ENCODE measurements around the gene SDE2.
A peak's percentile ranks its signal among the peaks of the same experiment; 100 is the strongest.

Gene SDE2

GRCh38 chr1:226003502-226004170 is 4.5 kb upstream of the SDE2 start:
- H2BK120ac ChIP-seq (ENCODE audit: low read depth, low read length), result no peak overlapping the region
- H4K8ac ChIP-seq (ENCODE audit: low read length), result no peak overlapping the region
- no peak overlapping the region for H3K4me2 ChIP-seq (ENCODE audit: low read length, poor library complexity, severe bottlenecking)
- H2BK12ac ChIP-seq (ENCODE audit: low read length in 2 of 2), result no peak overlapping the region
- no peaks in the 10 kb centered on the region for H3K27me3 ChIP-seq (ENCODE audit: control insufficient read depth in 1 of 2, insufficient read depth in 1 of 2, low read length in 2 of 2)
- no peak overlapping the region for H3K14ac ChIP-seq (ENCODE audit: low read length in 2 of 2)
- H3K23ac ChIP-seq (ENCODE audit: low read length in 2 of 2), result no peak overlapping the region
- DNase-seq, result no peak
- no peak overlapping the region for H4K91ac ChIP-seq (ENCODE audit: low read length)
- no peak overlapping the region for H3K27ac ChIP-seq (ENCODE audit: low read length, poor library complexity, severe bottlenecking)
- no peak overlapping the region for H2AK5ac ChIP-seq (ENCODE audit: low read length, severe bottlenecking)
- no peak overlapping the region for H3K9ac ChIP-seq (ENCODE audit: low read length)
- H3K4ac ChIP-seq (ENCODE audit: low read depth in 1 of 2, low read length in 2 of 2), result no peak overlapping the region
- H3K36me3 ChIP-seq (ENCODE audit: control insufficient read depth in 1 of 2, insufficient read depth in 2 of 2, low read depth in 1 of 2, low read length in 2 of 2), result no peaks in the 10 kb centered on the region
- H3K79me1 ChIP-seq (replicated peaks; ENCODE audit: low read length, poor library complexity, severe bottlenecking), result no peaks in the 10 kb centered on the region
- no peak overlapping the region for H2BK5ac ChIP-seq (ENCODE audit: low read depth, low read length, poor library complexity, severe bottlenecking)
- 97% methylated on average over 3 of the region's 3 CpGs for WGBS
- H2AFZ ChIP-seq (ENCODE audit: low read depth, low read length), result no peak overlapping the region
- no peak overlapping the region for H2BK15ac ChIP-seq (ENCODE audit: low read depth, poor library complexity, severe bottlenecking)
- no peak overlapping the region for H3K4me3 ChIP-seq (ENCODE audit: insufficient read depth in 1 of 2, low read depth in 1 of 2, low read length in 2 of 2)
- peaks cover 2% of the 10 kb centered on the region for H3K4me1 ChIP-seq (ENCODE audit: control insufficient read depth, insufficient read depth, low read depth, low read length)
- no peak overlapping the region for H3K18ac ChIP-seq (ENCODE audit: low read depth in 1 of 2, low read length in 2 of 2)
- H3K9me3 ChIP-seq (ENCODE audit: control insufficient read depth, low read length), result no peaks in the 10 kb centered on the region

DNA sequence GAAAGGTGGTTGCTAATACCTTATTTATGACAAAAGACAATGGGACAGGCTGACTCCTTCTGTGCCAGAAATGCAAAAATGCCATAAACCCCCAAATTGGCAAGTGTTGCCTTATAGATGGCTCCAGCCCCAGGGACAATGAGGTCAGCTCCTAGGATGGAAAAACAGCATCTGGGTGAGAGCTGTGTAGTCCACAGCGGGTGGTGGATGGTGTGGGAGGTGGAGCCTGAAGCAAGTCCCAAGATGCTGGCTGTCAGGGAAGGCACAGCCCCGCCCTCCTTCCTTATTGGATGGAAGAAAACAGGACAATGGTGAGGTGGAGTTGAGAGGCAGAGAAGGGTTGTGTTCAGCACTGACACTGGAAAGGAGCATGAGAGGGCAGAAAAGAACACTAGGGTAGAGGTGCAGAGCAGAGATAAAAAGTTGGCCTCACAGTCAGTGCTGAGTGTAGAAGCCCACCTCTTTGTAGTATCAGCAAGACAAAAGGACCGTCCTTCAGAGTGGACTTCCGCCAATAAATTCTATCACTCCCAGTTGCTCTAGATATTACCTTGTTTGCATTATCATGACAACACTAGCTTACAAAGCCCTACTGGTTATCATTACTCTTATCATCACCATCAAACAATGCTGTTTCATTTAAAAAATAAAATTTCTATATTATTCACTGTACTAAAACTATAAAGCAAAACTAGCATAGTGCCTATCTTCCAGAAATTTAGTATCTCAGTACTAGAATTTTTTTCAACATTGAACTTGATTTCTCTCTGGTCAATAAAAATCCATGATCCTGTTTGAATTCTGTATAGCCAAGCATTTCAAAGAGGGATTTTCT is 3.7 kb upstream of the SDE2 start:
- no peak overlapping the region for H4K91ac ChIP-seq (ENCODE audit: low read length)
- no peak overlapping the region for H2BK120ac ChIP-seq (ENCODE audit: low read depth, low read length)
- no peaks in the 10 kb centered on the region for H3K36me3 ChIP-seq (ENCODE audit: control insufficient read depth in 1 of 2, insufficient read depth in 2 of 2, low read depth in 1 of 2, low read length in 2 of 2)
- H2AK5ac ChIP-seq (ENCODE audit: low read length, severe bottlenecking), result no peak overlapping the region
- no peak overlapping the region for H3K4me3 ChIP-seq (ENCODE audit: insufficient read depth in 1 of 2, low read depth in 1 of 2, low read length in 2 of 2)
- H3K27ac ChIP-seq (ENCODE audit: low read length, poor library complexity, severe bottlenecking), result no peak overlapping the region
- no peak overlapping the region for H2AFZ ChIP-seq (ENCODE audit: low read depth, low read length)
- no peaks in the 10 kb centered on the region for H3K27me3 ChIP-seq (ENCODE audit: control insufficient read depth in 1 of 2, insufficient read depth in 1 of 2, low read length in 2 of 2)
- H3K18ac ChIP-seq (ENCODE audit: low read depth in 1 of 2, low read length in 2 of 2), result no peak overlapping the region
- no peak overlapping the region for H3K4me2 ChIP-seq (ENCODE audit: low read length, poor library complexity, severe bottlenecking)
- no peak overlapping the region for H2BK12ac ChIP-seq (ENCODE audit: low read length in 2 of 2)
- no peak overlapping the region for H3K9ac ChIP-seq (ENCODE audit: low read length)
- no peak overlapping the region for H3K4ac ChIP-seq (ENCODE audit: low read depth in 1 of 2, low read length in 2 of 2)
- WGBS, result 63% methylated on average over 4 of the region's 4 CpGs
- DNase-seq, result peak; percentile 21
- H3K79me1 ChIP-seq (replicated peaks; ENCODE audit: low read length, poor library complexity, severe bottlenecking), result no peaks in the 10 kb centered on the region
- H2BK15ac ChIP-seq (ENCODE audit: low read depth, poor library complexity, severe bottlenecking), result no peak overlapping the region
- no peaks in the 10 kb centered on the region for H3K9me3 ChIP-seq (ENCODE audit: control insufficient read depth, low read length)
- no peak overlapping the region for H4K8ac ChIP-seq (ENCODE audit: low read length)
- H3K23ac ChIP-seq (ENCODE audit: low read length in 2 of 2), result no peak overlapping the region
- no peak overlapping the region for H3K14ac ChIP-seq (ENCODE audit: low read length in 2 of 2)
- H2BK5ac ChIP-seq (ENCODE audit: low read depth, low read length, poor library complexity, severe bottlenecking), result no peak overlapping the region
- H3K4me1 ChIP-seq (ENCODE audit: control insufficient read depth, insufficient read depth, low read depth, low read length), result peaks cover 3% of the 10 kb centered on the region

DNA sequence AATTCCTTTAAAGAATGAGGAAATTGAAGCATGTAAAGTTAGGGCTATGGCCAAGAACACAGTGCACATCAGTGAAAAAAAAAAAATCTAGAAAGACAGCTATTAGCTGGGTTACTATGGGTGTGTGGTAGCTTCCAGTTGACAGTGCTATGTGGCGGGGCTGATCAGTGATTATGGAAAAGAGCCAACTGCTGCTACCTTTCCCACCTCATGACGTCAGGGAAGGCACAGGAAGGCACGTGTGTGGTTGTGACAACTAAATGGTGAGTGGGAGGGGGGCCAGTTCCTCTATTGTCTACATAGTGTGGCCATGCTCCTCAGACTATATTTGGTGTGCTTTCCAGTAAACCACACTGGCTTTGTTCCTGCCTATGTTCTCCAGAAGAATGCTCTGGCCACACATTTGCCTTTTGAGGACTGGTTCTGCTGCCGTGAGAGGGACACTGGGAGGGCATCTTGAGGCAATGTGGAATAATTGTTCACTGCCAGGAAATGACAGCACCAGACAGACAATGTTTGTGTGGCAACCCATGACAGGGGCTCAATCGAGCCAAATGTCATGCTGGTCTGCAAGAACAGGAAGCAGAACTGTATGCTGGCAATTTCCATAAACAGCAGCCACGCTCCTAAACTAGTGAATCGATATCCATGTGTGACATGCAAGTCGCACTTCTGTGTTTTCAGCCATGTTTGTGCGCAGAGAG is 3.0 kb upstream of the SDE2 start:
- Histone ChIP-seq H3K4me1 (ENCODE audit: control insufficient read depth, insufficient read depth, low read depth, low read length) (peaks cover 9% of the 10 kb centered on the region), H3K4ac (ENCODE audit: low read depth in 1 of 2, low read length in 2 of 2) (no peak overlapping the region), H3K27ac (ENCODE audit: low read length, poor library complexity, severe bottlenecking) (no peak overlapping the region), H2AFZ (ENCODE audit: low read depth, low read length) (peak overlapping the region; percentile 83), H2BK5ac (ENCODE audit: low read depth, low read length, poor library complexity, severe bottlenecking) (no peak overlapping the region), H3K79me1 (replicated peaks; ENCODE audit: low read length, poor library complexity, severe bottlenecking) (no peaks in the 10 kb centered on the region), H3K4me3 (ENCODE audit: insufficient read depth in 1 of 2, low read depth in 1 of 2, low read length in 2 of 2) (no peak overlapping the region), H3K23ac (ENCODE audit: low read length in 2 of 2) (no peak overlapping the region), H4K8ac (ENCODE audit: low read length) (no peak overlapping the region), H2BK120ac (ENCODE audit: low read depth, low read length) (no peak overlapping the region), H2BK15ac (ENCODE audit: low read depth, poor library complexity, severe bottlenecking) (no peak overlapping the region), H3K18ac (ENCODE audit: low read depth in 1 of 2, low read length in 2 of 2) (peak overlapping the region in 1 of 2 experiments; percentile 35), H4K91ac (ENCODE audit: low read length) (peak overlapping the region; percentile 35), H3K27me3 (ENCODE audit: control insufficient read depth in 1 of 2, insufficient read depth in 1 of 2, low read length in 2 of 2) (no peaks in the 10 kb centered on the region), H3K9ac (ENCODE audit: low read length) (no peak overlapping the region), H3K14ac (ENCODE audit: low read length in 2 of 2) (no peak overlapping the region), H3K4me2 (ENCODE audit: low read length, poor library complexity, severe bottlenecking) (no peak overlapping the region), H3K36me3 (ENCODE audit: control insufficient read depth in 1 of 2, insufficient read depth in 2 of 2, low read depth in 1 of 2, low read length in 2 of 2) (no peaks in the 10 kb centered on the region), H2BK12ac (ENCODE audit: low read length in 2 of 2) (peak overlapping the region in 1 of 2 experiments; percentile 49), H2AK5ac (ENCODE audit: low read length, severe bottlenecking) (no peak overlapping the region), H3K9me3 (ENCODE audit: control insufficient read depth, low read length) (no peaks in the 10 kb centered on the region)
- 73% methylated on average over 9 of the region's 9 CpGs for WGBS
- DNase-seq, result no peak

GRCh38 chr1:226001088-226001487 is 1.9 kb upstream of the SDE2 start:
- Histone ChIP-seq H4K91ac (ENCODE audit: low read length) (no peak overlapping the region), H2BK120ac (ENCODE audit: low read depth, low read length) (no peak overlapping the region), H4K8ac (ENCODE audit: low read length) (no peak overlapping the region), H3K14ac (ENCODE audit: low read length in 2 of 2) (no peak overlapping the region), H3K79me1 (replicated peaks; ENCODE audit: low read length, poor library complexity, severe bottlenecking) (no peaks in the 10 kb centered on the region), H3K9me3 (ENCODE audit: control insufficient read depth, low read length) (no peaks in the 10 kb centered on the region), H3K4me3 (ENCODE audit: insufficient read depth in 1 of 2, low read depth in 1 of 2, low read length in 2 of 2) (no peak overlapping the region), H2BK5ac (ENCODE audit: low read depth, low read length, poor library complexity, severe bottlenecking) (no peak overlapping the region), H3K4me2 (ENCODE audit: low read length, poor library complexity, severe bottlenecking) (no peak overlapping the region), H3K23ac (ENCODE audit: low read length in 2 of 2) (no peak overlapping the region), H2BK12ac (ENCODE audit: low read length in 2 of 2) (no peak overlapping the region), H2AFZ (ENCODE audit: low read depth, low read length) (no peak overlapping the region), H2AK5ac (ENCODE audit: low read length, severe bottlenecking) (no peak overlapping the region), H3K27ac (ENCODE audit: low read length, poor library complexity, severe bottlenecking) (no peak overlapping the region), H3K4me1 (ENCODE audit: control insufficient read depth, insufficient read depth, low read depth, low read length) (peaks cover 9% of the 10 kb centered on the region), H3K36me3 (ENCODE audit: control insufficient read depth in 1 of 2, insufficient read depth in 2 of 2, low read depth in 1 of 2, low read length in 2 of 2) (peaks cover 0 to 5% of the 10 kb centered on the region in 2 experiments), H3K18ac (ENCODE audit: low read depth in 1 of 2, low read length in 2 of 2) (no peak overlapping the region), H2BK15ac (ENCODE audit: low read depth, poor library complexity, severe bottlenecking) (no peak overlapping the region), H3K9ac (ENCODE audit: low read length) (no peak overlapping the region), H3K27me3 (ENCODE audit: control insufficient read depth in 1 of 2, insufficient read depth in 1 of 2, low read length in 2 of 2) (no peaks in the 10 kb centered on the region), H3K4ac (ENCODE audit: low read depth in 1 of 2, low read length in 2 of 2) (no peak overlapping the region)
- 98% methylated on average over 8 of the region's 8 CpGs for WGBS
- DNase-seq, result no peak
